NCI-H510A (cell line): ENCODE results near the gene STPG1.

Experiments used
- DNase-seq: peaks from one replicate; lab custom pipeline; 2025; lab: John Stamatoyannopoulos, UW

Gene STPG1

DNA sequence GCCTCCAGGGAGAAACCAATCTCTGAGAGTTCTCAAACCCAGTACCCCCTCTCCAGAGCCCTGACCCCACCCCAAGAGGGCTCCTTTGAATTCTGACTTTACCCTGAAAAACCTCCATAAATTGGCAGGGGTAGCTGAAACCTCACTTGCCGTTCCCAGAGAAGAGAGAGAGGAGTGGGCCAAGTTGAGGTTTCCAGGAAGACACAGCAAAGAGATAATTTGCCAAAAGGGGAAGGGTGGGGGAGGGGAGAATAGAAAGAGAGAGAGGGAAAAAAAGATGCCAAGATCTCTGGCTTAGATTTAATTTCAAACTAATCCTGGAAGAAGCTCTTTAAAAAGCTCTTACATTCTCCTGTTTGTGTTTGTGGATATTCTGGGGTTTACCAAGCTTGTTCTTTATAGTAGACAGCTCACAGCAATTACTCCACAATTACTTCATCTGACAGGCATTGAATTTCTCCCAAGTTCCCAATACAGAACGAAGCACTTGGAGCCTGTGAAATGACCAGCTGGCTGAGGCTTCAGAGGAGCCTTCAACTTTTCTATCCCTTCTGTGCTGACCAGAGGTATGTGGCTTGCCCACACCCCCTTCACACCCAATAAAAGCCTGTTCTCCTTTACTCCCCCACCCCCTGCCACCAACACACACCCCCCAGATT is 95.5 kb downstream of the STPG1 start:
- no peak for DNase-seq

DNA sequence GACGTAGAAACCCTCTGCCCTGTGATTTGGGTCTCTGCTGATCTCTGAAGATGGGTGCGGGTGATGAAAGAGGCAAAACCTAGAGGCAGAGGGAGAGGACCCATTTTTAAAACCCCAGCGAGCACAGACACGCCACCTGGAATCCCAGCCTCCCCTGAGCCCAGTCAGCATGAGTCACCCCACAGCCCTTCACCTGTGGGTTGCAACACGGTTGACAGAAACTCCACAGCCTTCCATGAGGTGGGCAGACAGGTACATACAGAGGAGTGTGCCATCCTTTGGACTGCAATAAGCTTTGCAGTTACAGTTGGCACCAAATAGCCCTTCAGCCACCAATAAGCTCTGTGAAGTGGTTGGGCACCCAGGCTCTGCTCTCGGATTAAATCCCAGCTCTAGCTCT is 96.5 kb downstream of the STPG1 start:
- no peak for DNase-seq

DNA sequence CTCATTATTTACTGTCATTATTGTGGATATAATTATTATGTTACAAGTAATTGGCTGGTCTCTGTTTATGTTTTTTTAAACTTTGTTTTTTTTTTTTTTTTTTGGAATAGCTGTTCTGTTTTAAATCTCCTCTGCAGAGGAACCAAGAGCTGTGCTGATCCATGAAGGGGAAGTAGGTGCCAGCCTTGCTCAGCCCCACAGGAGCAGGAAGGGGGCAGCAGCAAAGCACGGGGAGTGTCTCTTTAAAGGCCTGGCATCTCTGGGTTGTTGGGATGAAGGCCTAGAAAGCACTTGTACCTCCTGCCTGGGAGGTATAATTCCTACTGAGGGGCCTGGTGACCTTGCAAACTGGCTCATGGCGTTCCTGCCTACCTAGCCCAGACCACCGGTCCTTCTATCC is 96.9 kb downstream of the STPG1 start:
- DNase-seq: no peak

DNA sequence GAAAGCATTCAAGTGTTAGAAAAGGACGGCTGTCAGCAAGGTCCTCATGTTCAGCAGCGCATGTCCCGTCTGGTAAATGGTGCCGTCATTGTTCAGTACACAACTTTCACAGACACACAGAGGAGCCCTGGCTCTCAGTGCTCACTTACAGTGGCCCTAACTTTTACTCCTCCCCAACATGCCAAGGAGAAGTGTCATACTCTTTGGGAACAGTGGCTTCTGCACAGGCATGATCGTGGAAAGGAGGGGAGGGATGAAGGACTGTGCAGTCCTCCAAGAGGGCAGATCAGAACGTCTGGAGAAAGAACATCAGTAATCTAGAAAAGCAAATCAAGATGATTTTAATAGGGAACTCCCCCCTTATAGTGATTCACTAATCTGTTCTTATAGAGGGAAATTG is 98.2 kb downstream of the STPG1 start:
- no peak for DNase-seq

DNA sequence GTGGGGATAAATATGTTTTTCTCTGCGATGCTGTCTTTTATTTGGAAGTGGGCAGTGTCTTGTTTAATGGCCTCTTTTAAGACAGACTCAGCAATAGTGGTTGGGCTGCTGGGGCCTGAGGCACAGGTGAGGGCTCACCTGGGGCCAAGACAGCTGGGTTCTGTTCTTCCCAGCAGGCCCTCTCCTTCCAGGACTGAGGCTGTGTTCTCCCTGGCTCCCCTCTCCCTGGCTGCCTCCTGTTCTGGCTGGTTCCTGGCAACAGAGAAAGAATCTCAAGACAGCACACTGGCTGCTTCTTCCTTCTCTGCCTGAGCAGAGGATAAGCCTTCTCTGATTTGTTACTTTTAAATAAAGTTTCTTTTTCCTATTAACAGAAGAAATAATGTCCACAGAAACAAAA is 101.8 kb downstream of the STPG1 start:
- no peak for DNase-seq

DNA sequence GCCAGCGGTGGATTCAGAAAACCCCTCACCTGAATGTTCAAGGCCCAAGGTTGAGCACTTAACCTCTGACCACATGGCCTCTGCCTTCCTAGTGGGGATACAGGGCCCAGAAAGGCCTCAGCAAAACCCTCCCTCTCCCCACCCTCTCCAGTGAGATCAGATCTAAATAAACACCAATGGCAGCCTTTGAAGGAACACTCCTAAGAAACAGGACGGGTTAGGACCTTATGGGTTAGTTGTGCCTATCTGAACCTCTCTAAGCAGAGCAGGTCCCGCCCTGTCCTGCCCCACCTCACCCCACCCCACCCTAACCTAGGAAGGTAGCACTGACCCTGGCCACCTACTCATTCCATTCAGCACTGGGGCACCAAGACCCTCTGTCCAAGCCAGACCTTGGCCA is 102.3 kb downstream of the STPG1 start:
- DNase-seq: no peak

DNA sequence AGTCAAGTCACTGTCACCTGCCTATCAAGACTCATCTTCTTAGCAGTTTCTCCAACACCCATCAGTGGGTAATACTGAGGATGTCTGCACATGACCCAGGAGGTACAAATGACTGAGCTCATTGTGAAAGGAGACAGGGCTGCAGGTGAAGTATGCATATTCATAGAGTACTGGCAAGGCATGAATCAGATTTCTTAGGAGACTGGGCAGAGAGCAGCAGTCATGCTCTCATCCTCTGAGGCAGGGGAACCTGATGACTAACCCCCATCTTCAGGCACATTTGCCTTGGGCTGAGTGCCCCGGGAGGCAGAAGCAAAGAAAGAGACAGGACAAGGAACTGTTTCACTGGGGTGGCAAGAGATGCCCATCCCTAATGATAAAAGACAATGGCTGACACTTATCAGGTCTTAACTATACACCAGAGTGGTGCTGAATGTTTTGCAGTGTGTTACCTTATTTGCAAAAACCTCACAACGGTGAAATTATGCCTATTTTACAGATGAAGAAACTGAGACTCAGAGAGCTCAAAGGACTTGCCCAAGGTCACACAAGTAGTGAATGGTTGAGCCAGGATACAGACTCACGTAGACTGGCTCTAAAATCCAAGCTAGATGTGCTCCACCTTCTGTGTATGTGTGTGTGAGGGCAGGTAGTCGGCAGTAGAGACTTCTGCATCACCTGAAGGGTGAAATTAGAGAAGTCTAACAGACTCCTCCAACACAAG is 103.7 kb downstream of the STPG1 start:
- no peak for DNase-seq

DNA sequence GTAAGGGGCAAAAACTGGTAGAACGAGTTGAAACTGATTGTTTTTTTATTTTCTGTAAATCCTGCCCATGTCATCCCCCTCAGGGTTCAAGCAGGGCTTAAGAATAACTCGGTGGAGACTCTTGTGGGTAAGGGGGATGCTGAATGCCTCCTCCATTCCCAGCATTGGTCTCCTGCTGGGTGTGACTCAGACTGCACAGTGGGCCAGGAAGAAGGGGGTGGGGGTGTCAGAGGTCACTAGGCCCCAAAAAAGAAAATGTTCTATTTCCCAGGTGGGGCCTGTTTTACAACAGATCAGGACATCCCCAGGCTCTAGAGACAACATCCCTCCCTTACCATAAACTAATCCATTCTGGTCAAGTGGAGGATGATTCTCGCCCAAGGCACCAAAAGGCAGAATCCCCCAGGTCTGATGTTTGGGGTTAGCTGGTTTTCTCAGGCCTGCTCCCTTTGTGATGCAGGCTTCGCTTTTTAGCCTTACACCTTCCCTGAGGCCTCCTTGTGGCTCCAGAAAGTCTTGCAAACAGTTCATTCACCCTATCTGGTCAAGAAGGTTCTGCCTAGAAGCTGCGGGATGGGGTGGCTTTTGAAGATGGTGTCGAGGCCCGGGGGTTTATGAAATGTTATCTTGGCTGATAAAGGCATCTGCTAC is 105.1 kb downstream of the STPG1 start:
- no peak for DNase-seq
